Activated CD4-positive, alpha-beta T cell treated with anti-CD3 and anti-CD28 coated beads, Interleukin-2, amount 10 ng/mL, durations not matched to agents 24 days and 14 days (primary cell): Measurements from ENCODE around the gene NAGLU. TPM values are rescaled to one million over a fixed set of nuclear protein-coding genes. Genes with fewer than 3 reads are reported as not detected.
"Not testable (repeated sequence)": the region's sequence is repeated elsewhere in the genome, so short reads cannot be mapped to it uniquely, and the experiment has no call there.

Experiments
- DNase-seq: peaks from one replicate; pipeline ENCODE4 v3.0.0; 2022
- H3K27ac Mint-ChIP-seq: one replicate; pipeline ENCODE4 v1.8.0; 2022; ENCODE audit warnings: mild to moderate bottlenecking, mixed read lengths
- H3K27me3 Mint-ChIP-seq: one replicate; pipeline ENCODE4 v1.8.0; 2022; ENCODE audit warnings: mixed read lengths
- H3K36me3 Mint-ChIP-seq: one replicate; pipeline ENCODE4 v1.8.0; 2022; ENCODE audit warnings: low read depth, mild to moderate bottlenecking, mixed read lengths
- H3K4me1 Mint-ChIP-seq: one replicate; pipeline ENCODE4 v1.8.0; 2021; ENCODE audit warnings: mixed read lengths
- H3K4me3 Mint-ChIP-seq: one replicate; pipeline ENCODE4 v1.8.0; 2022; ENCODE audit warnings: mild to moderate bottlenecking, moderate library complexity, mixed read lengths
- H3K9me3 Mint-ChIP-seq: one replicate; pipeline ENCODE4 v1.8.0; 2021; ENCODE audit warnings: mixed read lengths
- intact Hi-C: fragments of 100-400 bp; cut with micrococcal nuclease; formaldehyde crosslinking; loops from one replicate; pipeline ENCODE4 v1.15.1; 2023
- total RNA-seq: library from RNA; stranded (reverse); gene quantifications from 2 replicates; pipeline ENCODE4 v1.2.3, GENCODE V29; 2022

NAGLU gene
- total RNA-seq, 1 donor from 2014 or later: 20.7 TPM

DNA sequence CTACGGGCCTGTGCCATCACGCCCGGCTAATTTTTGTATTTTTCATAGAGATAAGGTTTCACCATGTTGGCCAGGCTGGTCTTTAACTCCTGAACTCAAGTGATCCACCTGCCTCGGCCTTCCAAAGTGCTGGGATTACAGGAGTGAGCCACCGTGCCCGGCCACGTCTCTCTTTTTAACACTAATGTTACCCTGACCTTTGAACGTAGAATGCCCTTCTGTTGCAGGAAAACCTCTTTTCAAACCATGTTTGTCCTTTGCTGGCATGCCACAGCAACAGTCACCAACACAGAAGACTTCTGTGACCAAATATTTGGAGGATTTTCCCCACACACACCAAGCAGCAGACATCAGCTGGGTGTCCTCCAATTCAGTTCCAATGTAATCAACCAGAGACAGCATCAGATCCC lies 8.8 kb downstream of the NAGLU start:
- no peak overlapping the region for H3K27ac Mint-ChIP-seq
- H3K36me3 Mint-ChIP-seq: peaks cover 11% of the 10 kb centered on the region
- DNase-seq: no peak
- no peak overlapping the region for H3K4me3 Mint-ChIP-seq
- peaks cover 23% of the 10 kb centered on the region for H3K4me1 Mint-ChIP-seq
- no peaks in the 10 kb centered on the region for H3K27me3 Mint-ChIP-seq
- no peaks in the 10 kb centered on the region for H3K9me3 Mint-ChIP-seq
- intact Hi-C loops: no loop called here

- not testable (repeated sequence) for H3K27ac Mint-ChIP-seq, DNase-seq, H3K9me3 Mint-ChIP-seq
Measured at GRCh38 chr17:42545755-42546505, 9.9 kb downstream of the NAGLU start.

GRCh38 chr17:42547001-42547461 lies 11.0 kb downstream of the NAGLU start:
- H3K9me3 Mint-ChIP-seq: no peaks in the 10 kb centered on the region
- no peak overlapping the region for H3K4me3 Mint-ChIP-seq
- H3K36me3 Mint-ChIP-seq: no peaks in the 10 kb centered on the region
- peaks cover 11% of the 10 kb centered on the region for H3K4me1 Mint-ChIP-seq
- no peaks in the 10 kb centered on the region for H3K27me3 Mint-ChIP-seq
- H3K27ac Mint-ChIP-seq: no peak overlapping the region
- intact Hi-C loops: no loop called here
- DNase-seq: no peak

More at GRCh38 chr17:42545755-42546505, 9.9 kb downstream of the NAGLU start:
- peaks cover 18% of the 10 kb centered on the region for H3K4me1 Mint-ChIP-seq
- H3K4me3 Mint-ChIP-seq, intact Hi-C loops, H3K27me3 Mint-ChIP-seq, H3K36me3 Mint-ChIP-seq: not testable (repeated sequence)

DNA sequence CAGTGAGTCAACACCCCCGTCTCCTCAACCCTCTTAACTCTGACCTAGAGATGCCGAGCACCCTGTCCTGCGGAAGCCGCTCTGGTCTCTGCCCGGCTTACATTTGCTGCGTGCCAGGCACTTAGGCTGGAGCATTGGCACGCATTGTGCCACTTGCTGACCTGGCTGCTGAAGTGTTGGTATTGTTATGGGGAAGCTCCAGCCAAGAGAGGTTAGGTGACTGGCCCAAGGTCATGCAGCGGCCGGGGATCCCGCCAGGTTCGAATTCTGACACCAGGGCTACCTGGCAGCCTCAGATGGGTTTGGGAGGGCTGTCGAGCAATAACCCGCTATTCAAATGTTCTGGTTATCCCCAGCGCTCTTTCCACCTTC lies 11.6 kb downstream of the NAGLU start:
- no peaks in the 10 kb centered on the region for H3K9me3 Mint-ChIP-seq
- no peak overlapping the region for H3K4me3 Mint-ChIP-seq
- H3K27ac Mint-ChIP-seq: no peak overlapping the region
- DNase-seq: no peak
- intact Hi-C loops: no loop called here
- H3K27me3 Mint-ChIP-seq: no peaks in the 10 kb centered on the region
- H3K36me3 Mint-ChIP-seq: no peaks in the 10 kb centered on the region
- peaks cover 11% of the 10 kb centered on the region for H3K4me1 Mint-ChIP-seq

DNA sequence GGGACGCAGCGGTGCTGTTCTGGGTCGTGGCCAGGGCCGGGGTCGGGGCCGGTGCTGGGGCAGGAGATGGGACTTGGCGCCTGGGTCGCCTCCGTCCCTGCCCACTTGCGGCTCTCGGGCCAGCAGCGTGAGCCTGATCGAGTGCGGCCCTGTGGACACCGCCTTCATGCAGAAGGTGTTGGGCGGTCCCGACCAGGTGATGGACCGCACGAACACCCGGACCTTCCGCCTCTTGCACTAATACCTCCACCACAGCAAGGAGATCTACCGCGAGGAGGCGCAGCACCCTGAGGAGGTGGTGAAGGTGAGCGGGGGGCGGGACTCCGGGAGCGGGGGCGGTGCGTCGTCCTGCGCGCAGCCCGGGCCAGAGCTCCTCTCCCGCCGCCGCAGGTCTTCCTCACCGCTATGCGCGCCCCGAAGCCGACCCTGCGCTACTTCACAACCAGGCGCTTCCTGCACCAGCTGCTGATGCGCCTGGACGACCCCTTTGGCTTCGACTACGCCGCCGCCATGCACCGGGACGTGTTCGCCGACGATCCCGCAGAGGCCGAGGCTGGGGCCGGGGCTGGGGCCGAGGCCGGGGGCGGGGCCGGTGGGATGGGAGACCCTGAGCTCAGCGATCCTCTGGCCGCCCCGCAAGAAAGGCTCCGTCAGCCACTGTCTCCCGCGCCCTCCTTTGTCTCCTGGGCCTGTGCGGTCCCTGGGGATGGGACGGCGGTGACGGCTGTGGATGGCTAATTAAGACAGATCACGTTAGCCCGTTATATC lies 12.2 kb downstream of the NAGLU start:
- Mint-ChIP-seq H3K4me1 (peaks cover 11% of the 10 kb centered on the region), H3K27me3 (no peaks in the 10 kb centered on the region), H3K9me3 (no peaks in the 10 kb centered on the region), H3K27ac (no peak overlapping the region), H3K4me3 (peak overlapping the region; percentile 32), H3K36me3 (no peaks in the 10 kb centered on the region)
- intact Hi-C loops: no loop called here
- DNase-seq: peak; percentile 93

DNA sequence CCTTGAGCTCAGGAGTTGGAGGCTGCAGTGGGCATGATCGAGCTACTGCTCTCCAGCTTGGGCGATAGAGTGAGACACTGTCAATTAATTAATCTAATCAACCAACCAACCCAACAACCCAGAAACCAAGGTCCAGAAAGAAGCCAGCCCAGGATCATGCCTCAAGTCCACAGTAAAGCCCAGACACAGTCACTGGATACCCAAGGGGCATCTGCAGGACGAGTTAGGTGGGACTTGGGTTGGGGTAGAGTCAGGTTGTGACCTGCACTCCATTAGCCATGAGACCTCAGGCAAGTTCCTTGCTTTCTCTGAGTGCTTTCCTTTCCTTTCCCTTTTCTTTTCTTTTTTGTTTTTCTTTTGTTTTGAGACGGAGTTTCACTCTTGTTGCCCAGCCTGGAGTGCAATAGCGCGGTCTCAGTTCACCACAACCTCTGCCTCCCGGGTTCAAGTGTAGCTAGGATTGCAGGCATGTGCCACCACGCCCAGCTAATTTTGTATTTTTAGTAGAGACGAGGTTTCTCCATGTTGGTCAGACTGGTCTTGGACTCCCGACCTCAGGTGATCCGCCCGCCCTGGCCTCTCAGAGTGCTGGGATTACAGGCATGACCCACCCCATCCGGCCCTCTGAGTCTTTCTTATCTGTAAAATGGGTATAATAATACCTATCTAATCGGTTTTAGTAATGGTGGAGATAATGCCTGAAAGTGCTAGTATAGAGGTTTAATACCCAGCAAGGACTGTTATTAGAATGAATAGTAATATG lies 13.1 kb downstream of the NAGLU start:
- intact Hi-C loops: no loop called here
- Mint-ChIP-seq H3K36me3 (no peaks in the 10 kb centered on the region), H3K4me1 (peaks cover 13% of the 10 kb centered on the region), H3K27me3 (no peaks in the 10 kb centered on the region), H3K9me3 (no peaks in the 10 kb centered on the region), H3K4me3 (peak overlapping the region; percentile 11), H3K27ac (peak overlapping the region; percentile 53)
- DNase-seq: no peak

GRCh38 chr17:42552736-42553135 lies 16.7 kb downstream of the NAGLU start, which contains the start of gene HSD17B1:
HSD17B1 (plus strand) TSS chr17:42552923; CDS start chr17:42552934, 11 bp downstream.
- DNase-seq, H3K9me3 Mint-ChIP-seq, H3K27me3 Mint-ChIP-seq, H3K36me3 Mint-ChIP-seq, intact Hi-C loops: not testable (repeated sequence)
- Mint-ChIP-seq H3K4me1 (peaks cover 26% of the 10 kb centered on the region), H3K4me3 (peak within 1 kb of the TSS; percentile 95), H3K27ac (peak within 1 kb of the TSS; percentile 92)

DNA sequence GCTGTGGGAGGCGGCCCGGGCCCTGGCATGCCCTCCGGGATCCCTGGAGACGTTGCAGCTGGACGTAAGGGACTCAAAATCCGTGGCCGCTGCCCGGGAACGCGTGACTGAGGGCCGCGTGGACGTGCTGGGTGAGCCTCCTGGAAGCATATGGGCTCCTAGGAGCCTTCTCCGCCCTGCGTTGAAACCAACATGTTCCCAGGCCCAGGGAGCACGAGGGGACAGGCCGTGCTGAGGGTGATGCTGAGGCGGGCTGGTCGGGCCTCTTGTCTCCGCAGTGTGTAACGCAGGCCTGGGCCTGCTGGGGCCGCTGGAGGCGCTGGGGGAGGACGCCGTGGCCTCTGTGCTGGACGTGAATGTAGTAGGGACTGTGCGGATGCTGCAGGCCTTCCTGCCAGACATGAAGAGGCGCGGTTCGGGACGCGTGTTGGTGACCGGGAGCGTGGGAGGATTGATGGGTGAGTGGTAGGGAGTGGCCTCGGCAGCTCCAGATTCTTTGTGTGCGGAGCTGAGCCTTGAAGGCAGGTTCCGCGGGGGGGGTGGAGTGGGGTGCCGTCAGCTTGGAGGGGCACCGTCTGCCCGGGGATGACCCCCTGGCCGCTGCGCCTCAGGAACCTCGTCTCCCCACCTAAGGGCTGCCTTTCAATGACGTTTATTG lies 17.2 kb downstream of the NAGLU start:
- Mint-ChIP-seq H3K36me3 (no peaks in the 10 kb centered on the region), H3K4me3 (peak overlapping the region; percentile 95), H3K4me1 (peaks cover 26% of the 10 kb centered on the region), H3K27me3 (no peaks in the 10 kb centered on the region), H3K27ac (peak overlapping the region; percentile 92), H3K9me3 (no peaks in the 10 kb centered on the region)
- intact Hi-C loops: no loop called here
- no peak for DNase-seq

GRCh38 chr17:42553866-42554249 lies 17.8 kb downstream of the NAGLU start:
- DNase-seq: no peak
- no peaks in the 10 kb centered on the region for H3K27me3 Mint-ChIP-seq
- peaks cover 23% of the 10 kb centered on the region for H3K4me1 Mint-ChIP-seq
- no peaks in the 10 kb centered on the region for H3K9me3 Mint-ChIP-seq
- peak overlapping the region; percentile 95 for H3K4me3 Mint-ChIP-seq
- H3K27ac Mint-ChIP-seq: peak overlapping the region; percentile 92
- intact Hi-C loops: loop anchor here (2.0 kb wide), 1 partner anchor 17 kb away; the partner anchor contains the start of gene NAGLU
- no peaks in the 10 kb centered on the region for H3K36me3 Mint-ChIP-seq

- no peaks in the 10 kb centered on the region for H3K27me3 Mint-ChIP-seq
- peaks cover 18% of the 10 kb centered on the region for H3K4me1 Mint-ChIP-seq
- peak overlapping the region; percentile 92 for H3K27ac Mint-ChIP-seq
- no peaks in the 10 kb centered on the region for H3K9me3 Mint-ChIP-seq
- intact Hi-C loops: loop anchor here (2.0 kb wide), 1 partner anchor 18 kb away; the partner anchor contains the start of gene NAGLU
- peak overlapping the region; percentile 95 for H3K4me3 Mint-ChIP-seq
- H3K36me3 Mint-ChIP-seq: no peaks in the 10 kb centered on the region
- DNase-seq: peak; percentile 95
Measured at GRCh38 chr17:42554250-42555121, 18.4 kb downstream of the NAGLU start.

- H3K9me3 Mint-ChIP-seq: no peaks in the 10 kb centered on the region
- intact Hi-C loops: loop anchor here (2.0 kb wide), 1 partner anchor 18 kb away; the partner anchor contains the start of gene NAGLU
- peak overlapping the region; percentile 92 for H3K27ac Mint-ChIP-seq
- DNase-seq: no peak
- H3K27me3 Mint-ChIP-seq: no peaks in the 10 kb centered on the region
- H3K36me3 Mint-ChIP-seq: no peaks in the 10 kb centered on the region
- peaks cover 18% of the 10 kb centered on the region for H3K4me1 Mint-ChIP-seq
- H3K4me3 Mint-ChIP-seq: peak overlapping the region; percentile 95
Measured at GRCh38 chr17:42555122-42555622, 19.1 kb downstream of the NAGLU start.

- not testable (repeated sequence) for H3K27ac Mint-ChIP-seq, H3K36me3 Mint-ChIP-seq, DNase-seq, H3K9me3 Mint-ChIP-seq, H3K27me3 Mint-ChIP-seq
- intact Hi-C loops: loop anchor here (2.0 kb wide), 1 partner anchor 19 kb away; the partner anchor contains the start of gene NAGLU
- Mint-ChIP-seq H3K4me3 (peak overlapping the region; percentile 95), H3K4me1 (peaks cover 14% of the 10 kb centered on the region)
Measured at GRCh38 chr17:42555961-42556617, 20.0 kb downstream of the NAGLU start.
